Effector CD4-positive, alpha-beta T cell (primary cell): ENCODE measurements around the gene HYDIN.

Source experiments
- DNase-seq: peaks from one replicate; pipeline ENCODE4 v3.0.0-alpha.2; 2020

HYDIN gene

DNA sequence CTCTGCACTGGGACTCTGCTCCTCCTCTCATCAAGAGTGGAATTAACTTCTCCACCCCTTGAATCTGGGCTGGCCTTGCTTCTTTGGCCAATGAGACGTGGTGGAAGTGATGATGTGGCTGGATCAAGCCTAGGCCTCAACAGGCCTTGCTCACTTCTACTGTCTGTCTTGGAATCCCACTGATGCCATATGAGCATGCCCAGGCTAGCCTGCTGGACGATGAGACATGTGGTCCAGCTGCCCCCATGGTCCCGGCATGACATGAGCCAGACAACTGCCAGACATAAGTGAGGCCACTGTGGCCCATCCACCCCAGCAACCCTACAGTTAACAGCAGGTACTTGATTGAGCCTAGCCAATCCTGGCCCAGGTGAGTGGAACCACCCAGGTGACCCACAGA is 448.3 kb downstream of the HYDIN start:
- no peak for DNase-seq

DNA sequence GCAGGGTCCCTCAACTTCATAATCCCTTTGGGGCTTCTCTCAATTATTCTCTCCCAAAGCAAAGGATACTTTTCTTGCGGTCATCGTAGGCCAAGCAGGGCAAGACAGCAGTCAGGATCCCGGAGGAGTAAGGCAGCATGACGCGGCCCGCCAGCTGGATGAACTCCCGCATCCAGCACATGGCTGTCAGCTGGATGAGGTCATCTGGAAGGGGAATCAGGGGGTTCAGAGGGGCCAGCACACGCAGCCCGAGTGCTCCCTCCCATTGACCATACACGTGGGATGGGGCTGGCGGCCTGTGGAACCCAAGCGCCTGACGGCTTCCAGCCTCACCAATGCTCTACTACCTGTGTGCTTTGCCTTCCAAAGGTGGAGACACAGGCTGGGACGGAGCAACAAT is 448.7 kb downstream of the HYDIN start:
- no peak for DNase-seq

DNA sequence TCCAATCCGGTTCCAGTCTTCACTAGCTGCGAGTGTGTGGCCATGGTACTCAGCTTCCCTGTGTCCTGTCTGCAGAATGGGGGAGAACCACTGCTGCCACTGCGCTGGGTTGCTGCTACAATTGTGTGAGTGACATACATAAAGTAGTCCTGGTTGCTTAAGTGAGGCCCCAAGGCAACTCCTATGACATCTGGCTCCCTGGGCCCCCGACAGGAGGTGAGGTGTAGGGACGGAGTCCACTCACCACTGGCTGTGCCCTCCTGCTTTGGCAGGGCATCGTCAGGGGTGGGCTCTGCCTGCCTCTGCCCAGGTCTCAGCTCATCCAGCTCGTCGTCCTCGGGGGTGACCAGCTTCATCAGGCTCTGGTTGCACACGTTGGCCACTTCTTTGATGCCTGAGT is 450.0 kb downstream of the HYDIN start:
- no peak for DNase-seq

- DNase-seq: no peak
Measured at GRCh38 chr16:70779361-70779760, 451.2 kb downstream of the HYDIN start.

- DNase-seq: no peak
Measured at GRCh38 chr16:70778901-70779309, 451.6 kb downstream of the HYDIN start.

GRCh38 chr16:70777973-70778406 is 452.5 kb downstream of the HYDIN start:
- no peak for DNase-seq

GRCh38 chr16:70777496-70777895 is 453.0 kb downstream of the HYDIN start:
- no peak for DNase-seq

DNA sequence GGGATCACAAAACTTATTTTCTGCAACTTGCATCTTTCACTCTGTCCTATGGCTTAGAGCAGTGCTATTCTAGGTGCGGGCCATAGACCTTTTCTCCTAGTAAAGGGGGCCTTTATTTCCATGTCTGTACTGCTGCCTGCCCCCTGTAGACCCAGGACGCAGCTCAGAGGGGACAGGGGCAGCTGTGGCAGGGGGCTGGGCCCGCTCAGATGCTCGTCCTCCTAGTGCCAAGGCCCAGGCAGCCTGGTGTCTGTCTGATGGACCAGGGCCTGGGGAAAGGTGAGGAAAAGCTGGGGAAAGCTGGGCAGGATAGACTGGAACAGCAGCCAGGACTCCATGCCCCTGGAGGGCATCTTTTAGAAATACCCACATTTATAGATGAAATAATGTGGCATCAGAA is 455.1 kb downstream of the HYDIN start:
- no peak for DNase-seq

DNA sequence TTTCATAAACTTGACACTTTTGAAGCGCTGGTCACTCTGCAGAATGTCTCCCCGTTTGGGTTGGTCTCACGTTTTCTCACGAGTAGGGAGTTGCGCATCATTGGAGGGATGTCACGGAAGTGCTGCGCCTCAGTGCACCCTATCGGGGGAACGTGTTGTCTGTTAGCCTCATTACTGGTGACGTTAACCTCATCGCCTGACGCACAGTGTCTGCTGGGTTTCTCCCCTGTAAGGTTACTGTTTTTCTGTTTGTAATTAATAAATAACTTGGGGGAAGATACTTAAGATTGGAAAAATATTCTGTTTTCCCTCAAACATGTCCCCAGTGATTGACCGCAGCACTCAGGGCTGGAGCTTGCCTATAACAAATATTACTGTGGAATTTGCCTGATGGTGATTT is 456.3 kb downstream of the HYDIN start:
- DNase-seq: no peak

- DNase-seq: no peak
Measured at GRCh38 chr16:70772493-70772892, 458.0 kb downstream of the HYDIN start.

GRCh38 chr16:70770626-70771552 is 459.6 kb downstream of the HYDIN start:
- DNase-seq: peak; percentile 34

DNA sequence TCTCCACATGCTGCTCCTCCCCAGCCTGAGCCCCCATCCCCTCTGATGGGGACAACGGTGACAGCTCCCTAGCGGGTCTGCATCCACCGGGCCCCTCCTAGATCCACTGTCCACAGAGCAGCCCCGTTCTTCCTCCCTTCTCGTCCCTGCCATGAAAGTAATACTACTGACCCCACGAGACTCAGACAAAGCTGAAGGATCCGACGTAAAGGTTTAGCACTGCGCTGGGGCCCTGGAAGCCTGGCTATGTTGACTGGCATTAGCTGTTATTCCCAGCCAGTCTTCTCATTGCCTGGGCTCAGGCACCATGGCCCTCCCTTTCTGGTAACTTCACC is 460.3 kb downstream of the HYDIN start:
- DNase-seq: no peak

DNA sequence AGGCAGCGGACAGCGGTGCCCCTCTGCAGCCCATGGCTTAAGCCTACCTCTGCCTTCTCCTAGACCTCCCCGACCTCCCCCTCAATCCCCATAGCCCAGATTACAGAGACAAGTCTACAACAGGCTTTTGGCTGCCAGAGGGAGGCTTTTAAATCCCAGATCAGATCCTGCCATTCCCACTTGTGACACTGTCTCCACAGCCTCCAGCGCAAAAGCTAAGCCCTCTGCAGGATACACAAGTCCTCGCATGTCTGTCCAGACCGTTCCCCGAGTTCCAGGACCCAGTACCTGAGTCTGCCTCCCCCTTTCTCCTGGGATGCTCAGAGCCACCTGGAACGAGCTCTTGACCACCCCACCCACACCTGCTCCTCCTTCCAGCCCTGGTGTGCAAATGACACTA is 460.8 kb downstream of the HYDIN start:
- no peak for DNase-seq

GRCh38 chr16:70769131-70769530 is 461.4 kb downstream of the HYDIN start:
- no peak for DNase-seq

DNA sequence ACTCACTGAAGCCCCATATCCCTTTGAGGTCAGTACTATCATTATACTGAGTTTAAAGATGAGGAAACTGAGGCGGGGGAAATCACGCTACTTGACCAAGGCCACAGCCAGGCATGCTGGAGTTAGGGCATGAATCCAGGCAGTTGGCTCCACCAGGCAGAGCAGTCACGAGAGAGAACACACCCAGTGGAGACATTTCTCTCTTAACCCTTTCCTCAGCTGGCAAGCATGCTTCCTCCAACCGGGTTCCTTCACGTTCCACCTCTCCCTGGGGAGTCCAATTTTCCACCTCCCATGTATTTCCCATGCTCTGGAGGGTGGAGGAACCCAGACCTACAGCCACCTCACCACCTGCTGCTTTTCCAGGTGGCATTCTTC is 462.3 kb downstream of the HYDIN start:
- no peak for DNase-seq

DNA sequence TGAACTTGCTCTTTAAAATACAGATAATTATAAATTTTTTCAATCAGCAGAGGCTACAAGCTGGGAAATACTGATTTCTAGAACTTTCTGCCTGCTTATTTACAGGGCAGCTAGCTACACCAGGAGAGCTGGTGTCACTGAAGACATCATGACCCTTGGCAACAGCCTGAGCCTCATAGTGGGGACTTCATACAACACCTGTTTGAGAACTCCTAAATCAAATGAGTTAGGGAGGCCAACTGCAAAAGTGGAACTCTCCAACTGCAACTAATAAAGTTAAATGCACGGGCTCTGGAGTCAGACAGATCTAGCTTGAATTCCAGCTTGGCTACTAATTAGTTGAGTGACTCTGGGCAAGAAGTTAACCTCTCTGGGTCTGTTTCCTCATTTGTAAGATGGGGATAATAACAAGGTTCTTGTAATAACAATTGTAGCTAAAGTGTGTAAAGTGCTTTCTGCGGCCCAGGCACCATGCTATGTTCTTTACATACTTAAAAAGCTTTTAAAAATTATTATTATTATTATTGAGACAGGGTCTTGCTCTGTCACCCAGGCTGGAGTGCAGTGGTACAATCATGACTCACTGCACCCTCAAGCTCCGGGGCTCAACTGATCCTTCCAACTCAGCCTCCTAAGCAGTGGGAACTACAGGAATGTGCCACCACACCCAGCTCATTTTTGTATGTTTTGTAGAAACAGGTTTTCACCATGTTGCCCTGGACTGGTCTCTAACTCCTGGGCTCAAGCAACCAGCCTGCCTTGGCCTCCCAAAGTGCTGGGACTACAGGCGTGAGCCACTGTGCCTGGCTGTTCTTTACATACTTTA is 462.9 kb downstream of the HYDIN start:
- no peak for DNase-seq

GRCh38 chr16:70766658-70767057 is 463.9 kb downstream of the HYDIN start:
- DNase-seq: no peak

DNA sequence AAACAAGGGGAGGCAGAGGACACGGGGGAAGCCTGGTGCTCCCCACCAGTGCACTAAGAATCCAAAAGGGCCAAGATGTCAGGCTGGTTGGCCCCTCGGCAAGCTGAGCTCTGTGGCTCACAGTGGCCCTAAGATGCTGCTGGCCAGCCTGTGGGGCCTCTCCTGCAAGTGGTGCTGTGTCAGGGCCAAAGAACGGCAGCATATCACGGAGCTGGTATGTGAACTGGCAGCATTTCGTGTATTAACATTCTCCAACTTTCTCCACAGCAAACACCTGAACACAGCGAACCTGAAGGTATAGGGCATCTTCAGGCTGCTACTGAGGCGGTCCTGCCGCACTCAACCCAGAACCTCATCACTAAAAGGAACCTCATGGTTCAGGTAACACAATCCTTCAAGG is 464.3 kb downstream of the HYDIN start:
- no peak for DNase-seq

DNA sequence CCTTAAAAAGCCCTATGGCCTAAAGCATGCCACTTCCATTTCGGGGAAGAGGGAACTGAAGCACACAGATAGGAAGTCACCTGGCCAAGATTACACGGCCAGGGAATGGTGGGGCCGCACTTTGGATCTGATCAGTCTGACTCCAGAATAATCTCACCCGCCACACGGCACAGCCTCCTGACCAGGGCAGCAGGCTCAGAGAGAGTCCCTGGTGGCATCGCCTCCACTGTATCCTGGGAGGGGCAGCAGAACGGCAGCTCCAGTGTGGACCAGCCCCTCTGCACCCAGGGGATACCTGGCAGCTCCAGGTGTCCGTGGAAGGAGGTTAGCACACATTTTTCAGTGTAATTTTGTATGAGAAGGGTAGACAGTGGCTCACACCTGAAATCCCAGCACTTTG is 465.0 kb downstream of the HYDIN start:
- DNase-seq: no peak

GRCh38 chr16:70764632-70765031 is 465.9 kb downstream of the HYDIN start:
- DNase-seq: no peak

DNA sequence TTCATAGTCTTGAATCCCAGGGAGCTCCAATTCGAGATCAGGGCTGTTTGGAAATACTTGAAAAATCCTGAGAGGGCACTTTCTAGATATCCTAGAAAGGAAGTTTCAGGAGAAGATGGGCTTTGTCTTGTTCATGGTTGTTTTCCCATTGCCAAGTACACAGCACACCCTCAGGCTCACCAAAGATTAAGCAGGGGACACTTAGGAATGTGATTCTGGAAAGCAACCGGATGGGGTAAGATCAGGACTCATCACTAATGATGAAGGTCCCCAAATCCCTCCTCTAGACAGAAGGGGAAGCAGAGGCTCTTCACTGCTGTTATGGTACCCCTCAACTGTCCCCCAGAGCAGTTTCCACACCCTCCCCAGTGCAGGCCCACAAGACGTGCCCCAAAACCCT is 470.3 kb downstream of the HYDIN start:
- no peak for DNase-seq

- no peak for DNase-seq
Measured at GRCh38 chr16:70759666-70760065, 470.9 kb downstream of the HYDIN start.

DNA sequence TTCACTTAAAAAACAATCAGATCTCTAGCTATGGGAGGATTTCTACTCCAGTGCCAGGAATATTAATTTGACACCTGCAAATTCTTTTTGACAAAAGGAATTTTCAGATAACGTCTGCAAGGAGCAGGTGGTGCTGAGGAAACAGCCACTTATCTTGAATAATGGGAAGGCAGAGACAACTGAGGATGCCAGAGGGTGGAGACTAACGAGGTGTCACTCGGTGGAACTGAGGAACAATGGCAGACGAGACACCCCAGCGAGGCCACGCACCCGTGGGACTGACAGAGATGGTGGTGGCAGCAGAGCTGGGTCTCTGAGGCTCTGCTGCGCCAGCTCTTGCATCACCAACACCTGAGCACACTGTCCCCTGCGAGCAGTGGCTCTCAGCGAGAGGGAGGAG is 471.7 kb downstream of the HYDIN start:
- no peak for DNase-seq
